ENCODE results near the gene OR6K3. TPM values are rescaled to one million over a fixed set of nuclear protein-coding genes. Genes with fewer than 3 reads are reported as not detected.

OR6K3 gene
- total and polyA plus RNA-seq, 8 donors = not detected

DNA sequence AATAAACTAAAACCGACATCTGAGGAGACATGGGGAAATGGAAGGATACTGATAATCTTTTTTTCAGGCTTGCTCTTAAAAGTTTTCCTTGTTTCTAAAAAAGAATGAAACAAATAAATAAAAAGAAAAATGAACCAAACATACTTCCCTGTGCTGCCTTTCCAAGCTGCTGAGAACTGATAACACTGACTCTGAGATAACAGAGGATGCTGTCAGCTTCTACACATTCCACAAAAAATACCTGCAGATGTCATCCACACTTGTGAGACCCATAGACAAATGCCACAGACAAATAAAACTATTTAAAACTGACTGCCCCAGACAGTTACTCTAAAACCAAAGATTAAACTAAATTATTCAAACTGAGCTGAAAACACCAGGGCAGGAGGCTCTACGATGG, 12.0 kb upstream of the OR6K3 start:
- 58 to 69% (median 61%) methylated on average over 2 of the region's 2 CpGs for WGBS, 5 donors
- no peak for TF ChIP-seq POLR2A (IDR thresholded peaks at IDR 0.05)
- no peak for TF ChIP-seq POLR2AphosphoS5 (IDR thresholded peaks at IDR 0.05)
- no peak for TF ChIP-seq EP300 (IDR thresholded peaks at IDR 0.05)
- TF ChIP-seq, protein P1, sequence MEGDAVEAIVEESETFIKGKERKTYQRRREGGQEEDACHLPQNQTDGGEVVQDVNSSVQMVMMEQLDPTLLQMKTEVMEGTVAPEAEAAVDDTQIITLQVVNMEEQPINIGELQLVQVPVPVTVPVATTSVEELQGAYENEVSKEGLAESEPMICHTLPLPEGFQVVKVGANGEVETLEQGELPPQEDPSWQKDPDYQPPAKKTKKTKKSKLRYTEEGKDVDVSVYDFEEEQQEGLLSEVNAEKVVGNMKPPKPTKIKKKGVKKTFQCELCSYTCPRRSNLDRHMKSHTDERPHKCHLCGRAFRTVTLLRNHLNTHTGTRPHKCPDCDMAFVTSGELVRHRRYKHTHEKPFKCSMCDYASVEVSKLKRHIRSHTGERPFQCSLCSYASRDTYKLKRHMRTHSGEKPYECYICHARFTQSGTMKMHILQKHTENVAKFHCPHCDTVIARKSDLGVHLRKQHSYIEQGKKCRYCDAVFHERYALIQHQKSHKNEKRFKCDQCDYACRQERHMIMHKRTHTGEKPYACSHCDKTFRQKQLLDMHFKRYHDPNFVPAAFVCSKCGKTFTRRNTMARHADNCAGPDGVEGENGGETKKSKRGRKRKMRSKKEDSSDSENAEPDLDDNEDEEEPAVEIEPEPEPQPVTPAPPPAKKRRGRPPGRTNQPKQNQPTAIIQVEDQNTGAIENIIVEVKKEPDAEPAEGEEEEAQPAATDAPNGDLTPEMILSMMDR (IDR thresholded peaks at IDR 0.05) = no peak
- intact Hi-C loops (cut with DNase I; ENCODE audit: low total_unique reads) = no loop called here

DNA sequence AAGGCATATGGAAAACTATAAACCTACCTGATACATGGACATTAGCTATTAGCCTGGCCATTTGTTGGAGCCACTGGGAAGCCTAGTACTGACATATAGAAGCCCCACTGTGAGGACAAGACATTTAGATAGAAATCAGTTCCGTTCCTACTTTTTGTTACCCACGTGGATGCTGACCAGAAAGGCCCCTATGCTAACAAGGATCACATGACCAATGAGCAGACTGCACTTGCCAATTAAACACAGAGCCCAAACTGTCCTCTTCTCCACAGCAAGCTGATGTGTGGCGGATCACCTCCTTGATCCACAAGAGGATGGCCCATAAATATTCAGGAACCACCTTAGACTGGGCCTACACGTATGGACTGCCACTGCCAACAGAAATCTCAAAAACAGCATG, 11.2 kb upstream of the OR6K3 start:
- intact Hi-C loops (cut with DNase I; ENCODE audit: low total_unique reads) = no loop called here
- Histone ChIP-seq H3K27me3 (no peaks in the 10 kb centered on the region), H3K36me3 (no peaks in the 10 kb centered on the region), H3K4me3 (no peak overlapping the region), H3K9me3 (no peaks in the 10 kb centered on the region), H3K27ac (no peak overlapping the region), H3K4me1 (no peaks in the 10 kb centered on the region)
- WGBS, 5 donors = 71 to 86% (median 81%) methylated on average over 3 to 4 of the region's 4 CpGs
- TF ChIP-seq EP300 (IDR thresholded peaks at IDR 0.05) (no peak), POLR2A (IDR thresholded peaks at IDR 0.05) (no peak), POLR2AphosphoS5 (IDR thresholded peaks at IDR 0.05) (no peak)
- TF ChIP-seq, protein P1 (IDR thresholded peaks at IDR 0.05) = no peak
- DNase-seq = no peak

More for the DNA sequence above, 12.0 kb upstream of the OR6K3 start:
- H3K27me3 ChIP-seq = no peaks in the 10 kb centered on the region
- no peak overlapping the region for H3K4me3 ChIP-seq
- no peaks in the 10 kb centered on the region for H3K9me3 ChIP-seq
- no peak for DNase-seq
- no peak overlapping the region for H3K27ac ChIP-seq
- H3K4me1 ChIP-seq = no peaks in the 10 kb centered on the region
- no peaks in the 10 kb centered on the region for H3K36me3 ChIP-seq

DNA sequence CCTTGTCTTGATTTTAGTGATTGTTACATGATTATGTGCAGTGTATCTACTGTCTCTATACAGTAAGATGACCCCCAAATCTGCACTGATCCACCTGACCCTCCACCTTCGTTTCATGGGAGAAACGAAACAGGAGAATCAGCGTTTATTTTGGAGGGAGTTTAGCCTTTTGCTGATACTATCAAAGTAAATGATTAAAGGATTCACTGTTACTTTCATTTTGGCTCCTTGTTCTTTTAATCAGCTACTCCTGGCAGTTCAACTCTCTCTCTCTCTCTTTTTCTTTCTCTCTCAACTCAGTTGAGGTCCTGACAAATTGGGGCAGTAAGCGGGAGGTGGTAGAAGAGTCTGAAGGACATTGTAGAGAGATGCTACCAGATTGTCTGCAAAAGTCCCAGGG, 9.9 kb upstream of the OR6K3 start:
- Histone ChIP-seq H3K27ac (no peak overlapping the region), H3K9me3 (no peaks in the 10 kb centered on the region), H3K27me3 (no peaks in the 10 kb centered on the region), H3K4me1 (no peaks in the 10 kb centered on the region), H3K36me3 (no peaks in the 10 kb centered on the region), H3K4me3 (no peak overlapping the region)
- DNase-seq = no peak
- intact Hi-C loops (cut with DNase I; ENCODE audit: low total_unique reads) = no loop called here
- TF ChIP-seq EP300 (IDR thresholded peaks at IDR 0.05) (no peak), POLR2A (IDR thresholded peaks at IDR 0.05) (no peak), POLR2AphosphoS5 (IDR thresholded peaks at IDR 0.05) (no peak)
- WGBS, 5 donors = 46 to 64% (median 50%) methylated on average over 4 of the region's 4 CpGs

DNA sequence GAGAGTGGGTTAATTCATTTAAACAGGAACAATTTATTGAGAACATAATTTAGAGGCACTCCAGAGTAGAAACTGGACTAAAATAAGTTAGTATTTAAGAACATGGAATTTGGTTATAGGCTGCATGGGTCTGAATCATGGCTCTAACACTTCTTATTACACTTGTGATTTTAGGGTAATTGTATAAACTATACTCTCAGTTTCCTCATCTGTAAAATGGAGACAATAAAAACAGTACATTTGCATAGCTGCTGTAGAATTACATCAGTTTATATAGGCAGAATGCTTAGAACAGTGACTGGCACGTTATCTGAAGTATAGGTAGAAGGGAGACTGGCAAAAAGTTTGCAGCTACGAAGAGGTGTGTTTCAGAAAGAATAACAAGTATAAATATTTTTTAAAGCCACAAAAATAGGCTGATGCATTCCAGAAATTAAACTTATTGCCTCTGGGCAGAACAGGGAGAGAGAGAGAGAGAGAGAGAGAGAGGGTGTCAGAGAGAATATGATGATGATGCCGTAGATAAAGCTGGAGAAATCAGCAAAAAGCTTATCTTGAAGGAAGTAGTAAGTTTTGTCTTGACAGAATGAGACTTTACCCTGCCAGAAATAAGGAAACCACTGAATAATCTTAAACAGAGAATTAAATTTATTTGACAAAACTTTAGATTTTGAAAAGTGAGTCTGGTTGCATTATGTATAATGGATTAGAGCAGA, 8.1 kb upstream of the OR6K3 start:
- no peak overlapping the region for H3K27ac ChIP-seq
- no peaks in the 10 kb centered on the region for H3K4me1 ChIP-seq
- no peaks in the 10 kb centered on the region for H3K36me3 ChIP-seq
- H3K4me3 ChIP-seq = no peak overlapping the region
- H3K27me3 ChIP-seq = no peaks in the 10 kb centered on the region
- 67 to 74% (median 74%) methylated on average over 3 of the region's 3 CpGs for WGBS, 5 donors
- no peak for TF ChIP-seq POLR2AphosphoS5 (IDR thresholded peaks at IDR 0.05)
- TF ChIP-seq POLR2A (IDR thresholded peaks at IDR 0.05) = no peak
- TF ChIP-seq, protein P1 (IDR thresholded peaks at IDR 0.05) = no peak
- TF ChIP-seq EP300 (IDR thresholded peaks at IDR 0.05) = no peak
- DNase-seq = no peak
- no peaks in the 10 kb centered on the region for H3K9me3 ChIP-seq
- intact Hi-C loops (cut with DNase I; ENCODE audit: low total_unique reads) = no loop called here

DNA sequence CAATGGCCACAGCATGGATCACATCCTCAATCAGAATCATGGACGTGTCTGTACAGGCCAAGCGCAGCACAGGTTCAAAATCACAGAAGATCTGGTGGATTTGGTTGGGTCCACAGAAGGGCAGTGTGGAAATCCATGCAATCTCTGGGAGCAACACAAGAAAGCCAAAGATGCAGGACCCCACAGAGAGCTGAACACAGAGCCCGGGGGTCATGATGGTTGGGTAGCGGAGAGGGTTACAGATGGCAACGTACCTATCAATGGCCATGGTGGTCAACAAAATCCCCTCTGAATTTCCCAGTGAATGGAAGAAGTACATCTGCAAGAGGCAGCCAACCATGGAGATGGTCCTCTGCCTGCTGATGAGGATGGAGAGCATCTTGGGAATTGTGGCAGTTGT, 3.9 kb upstream of the OR6K3 start:
- H3K4me3 ChIP-seq = no peak overlapping the region
- DNase-seq = no peak
- no peaks in the 10 kb centered on the region for H3K27me3 ChIP-seq
- intact Hi-C loops (cut with DNase I; ENCODE audit: low total_unique reads) = no loop called here
- 89 to 92% (median 90%) methylated on average over 5 of the region's 5 CpGs for WGBS, 5 donors
- H3K4me1 ChIP-seq = no peaks in the 10 kb centered on the region
- TF ChIP-seq, protein P1 (IDR thresholded peaks at IDR 0.05) = no peak
- no peak for TF ChIP-seq EP300 (IDR thresholded peaks at IDR 0.05)
- no peak for TF ChIP-seq POLR2AphosphoS5 (IDR thresholded peaks at IDR 0.05)
- no peak for TF ChIP-seq POLR2A (IDR thresholded peaks at IDR 0.05)
- H3K36me3 ChIP-seq = no peaks in the 10 kb centered on the region
- no peaks in the 10 kb centered on the region for H3K9me3 ChIP-seq
- no peak overlapping the region for H3K27ac ChIP-seq

Data from stomach (tissue), 9 donors.